Fibroblast of lung (primary cell): ENCODE data around the gene DOCK4. TPM values are rescaled to one million over a fixed set of nuclear protein-coding genes. Genes with fewer than 3 reads are reported as not detected.
A peak's percentile ranks its signal among the peaks of the same experiment; 100 is the strongest.

Source experiments
- DNase-seq, 2 donors: peaks; one replicate each; pipeline versions ENCODE4 v3.0.0 to v3.0.0-alpha.2; 2010; ENCODE audit warnings: low read depth in 2 of 2
- H2AFZ ChIP-seq: 2 replicates; pipeline ENCODE4 v1.5.1; 2012; ENCODE audit warnings: low read length, control low read depth, inconsistent platforms
- H3K27ac ChIP-seq: 2 replicates; pipeline ENCODE4 v1.5.1; 2011; ENCODE audit warnings: low read length, control low read depth; ENCODE audit not compliant: insufficient read depth
- H3K27me3 ChIP-seq: 2 replicates; pipeline ENCODE4 v1.5.1; 2011; ENCODE audit warnings: mild to moderate bottlenecking, low read length; ENCODE audit not compliant: control insufficient read depth, insufficient read depth
- H3K36me3 ChIP-seq: 2 replicates; pipeline ENCODE4 v1.5.1; 2011; ENCODE audit warnings: low read length; ENCODE audit not compliant: control insufficient read depth, insufficient read depth
- H3K4me1 ChIP-seq: 2 replicates; pipeline ENCODE4 v1.5.1; 2011; ENCODE audit warnings: low read length; ENCODE audit not compliant: control insufficient read depth, insufficient read depth; ENCODE audit errors: extremely low read depth
- H3K4me2 ChIP-seq: 2 replicates; pipeline ENCODE4 v1.5.1; 2011; ENCODE audit warnings: low read length, control low read depth; ENCODE audit not compliant: insufficient read depth; ENCODE audit errors: extremely low read depth
- H3K4me3 ChIP-seq, 4 experiments: fragments of 200-600 bp in 1 of 4; sonication (generic) in 1 of 4; replicated peaks in 1 of 4; 2 replicates each; pipeline ENCODE4 v1.5.1; 2011 to 2016; ENCODE audit warnings: low read length in 4 of 4, low read depth in 3 of 4, mild to moderate bottlenecking in 3 of 4, control low read depth in 2 of 4, inconsistent platforms in 1 of 4, mixed read lengths in 1 of 4; ENCODE audit not compliant: insufficient read depth in 1 of 4; ENCODE audit errors: control extremely low read depth in 1 of 4
- H3K79me2 ChIP-seq: 2 replicates; pipeline ENCODE4 v1.5.1; 2012; ENCODE audit warnings: mild to moderate bottlenecking, low read length, inconsistent platforms; ENCODE audit not compliant: control insufficient read depth, insufficient read depth
- H3K9ac ChIP-seq: 2 replicates; pipeline ENCODE4 v1.5.1; 2011; ENCODE audit warnings: mild to moderate bottlenecking, low read length, control low read depth; ENCODE audit not compliant: insufficient read depth
- H3K9me3 ChIP-seq: 2 replicates; pipeline ENCODE4 v1.5.1; 2012; ENCODE audit warnings: low read depth, low read length; ENCODE audit not compliant: control insufficient read depth, insufficient read depth
- H4K20me1 ChIP-seq: 2 replicates; pipeline ENCODE4 v1.5.1; 2011; ENCODE audit warnings: low read length; ENCODE audit not compliant: control insufficient read depth, insufficient read depth; ENCODE audit errors: extremely low read depth
- CTCF ChIP-seq, 2 donors: IDR thresholded peaks in 1 of 2; conservative IDR thresholded peaks in 1 of 2; 1 replicate in 1 of 2; 2 replicates in 1 of 2; pipeline ENCODE4 v1.5.1; 2011 to 2012; ENCODE audit warnings: low read length in 2 of 2, control low read depth in 1 of 2, inconsistent platforms in 1 of 2, low read depth in 1 of 2, mild to moderate bottlenecking in 1 of 2
- EZH2 ChIP-seq: IDR thresholded peaks from 2 replicates; pipeline ENCODE4 v1.5.1; 2012; ENCODE audit warnings: low read length, control low read depth, mild to moderate bottlenecking; ENCODE audit errors: missing control alignments
- polyA plus RNA-seq, 2 donors: library from polyadenylated mRNA; depleted of rRNA in 1 of 2; stranded (reverse) in 1 of 2; unstranded in 1 of 2; fragments of >200 nt; gene quantifications; 2 replicates each; pipeline ENCODE4 v1.2.1, GENCODE V29; 2011 to 2012; ENCODE audit warnings: missing spikeins in 1 of 2
- total RNA-seq: library from RNA; depleted of rRNA; stranded (reverse); fragments of >200 nt; gene quantifications from 2 replicates; pipeline ENCODE4 v1.2.1, GENCODE V29; 2014

The DOCK4 gene
- total and polyA plus RNA-seq, 2 donors (not counting 1 experiment from before 2014, with no cell fraction given): 20.8 to 39.3 TPM

GRCh38 chr7:112059675-112060074 is 146.5 kb downstream of the DOCK4 start:
- H4K20me1 ChIP-seq: no peaks in the 10 kb centered on the region
- TF ChIP-seq EZH2: no peak
- no peak for TF ChIP-seq CTCF (conservative IDR thresholded peaks at IDR 0.05 in 1 of 2, IDR thresholded peaks at IDR 0.05 in 1 of 2; ENCODE audit: low read depth in 1 of 2, low read length in 2 of 2)
- no peak overlapping the region for H2AFZ ChIP-seq
- no peaks in the 10 kb centered on the region for H3K4me1 ChIP-seq
- H3K27me3 ChIP-seq: no peaks in the 10 kb centered on the region
- no peaks in the 10 kb centered on the region for H3K9me3 ChIP-seq
- no peak overlapping the region for H3K4me3 ChIP-seq
- no peak overlapping the region for H3K4me2 ChIP-seq
- no peaks in the 10 kb centered on the region for H3K36me3 ChIP-seq
- H3K27ac ChIP-seq: no peak overlapping the region
- H3K79me2 ChIP-seq: no peaks in the 10 kb centered on the region
- no peak overlapping the region for H3K9ac ChIP-seq
- no peak for DNase-seq

DNA sequence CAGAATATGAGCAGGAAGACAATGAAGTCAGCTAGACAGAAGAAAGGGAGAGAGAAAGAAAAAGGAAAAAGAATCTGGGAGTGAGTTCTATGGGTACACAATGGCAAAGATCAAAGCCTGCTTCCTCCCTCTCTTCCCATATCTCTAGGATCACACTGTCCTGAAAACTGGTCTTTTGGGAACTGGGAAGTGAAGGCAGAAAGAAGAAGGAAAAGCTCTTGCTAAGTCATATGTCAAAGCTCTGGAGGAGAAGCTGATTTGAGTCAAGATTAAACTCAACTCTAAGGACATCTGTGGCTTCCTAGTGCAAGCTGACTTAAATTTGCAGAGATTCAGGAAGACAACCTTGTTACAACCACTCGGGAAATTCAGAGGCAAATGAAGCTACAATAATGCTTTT is 147.5 kb downstream of the DOCK4 start:
- DNase-seq: no peak
- no peak overlapping the region for H3K27ac ChIP-seq
- TF ChIP-seq EZH2 (no peak), CTCF (conservative IDR thresholded peaks at IDR 0.05 in 1 of 2, IDR thresholded peaks at IDR 0.05 in 1 of 2; ENCODE audit: low read depth in 1 of 2, low read length in 2 of 2) (no peak)
- H3K79me2 ChIP-seq: no peaks in the 10 kb centered on the region
- no peak overlapping the region for H3K9ac ChIP-seq
- no peaks in the 10 kb centered on the region for H3K36me3 ChIP-seq
- no peak overlapping the region for H3K4me3 ChIP-seq
- H2AFZ ChIP-seq: no peak overlapping the region
- no peaks in the 10 kb centered on the region for H3K4me1 ChIP-seq
- no peaks in the 10 kb centered on the region for H3K27me3 ChIP-seq
- no peak overlapping the region for H3K4me2 ChIP-seq
- H4K20me1 ChIP-seq: no peaks in the 10 kb centered on the region
- H3K9me3 ChIP-seq: no peaks in the 10 kb centered on the region

- TF ChIP-seq EZH2 (no peak), CTCF (conservative IDR thresholded peaks at IDR 0.05 in 1 of 2, IDR thresholded peaks at IDR 0.05 in 1 of 2; ENCODE audit: low read depth in 1 of 2, low read length in 2 of 2) (no peak)
- H3K27me3 ChIP-seq: no peaks in the 10 kb centered on the region
- H3K4me3 ChIP-seq: no peak overlapping the region
- no peak overlapping the region for H3K9ac ChIP-seq
- no peaks in the 10 kb centered on the region for H3K36me3 ChIP-seq
- no peak overlapping the region for H2AFZ ChIP-seq
- H3K27ac ChIP-seq: no peak overlapping the region
- no peaks in the 10 kb centered on the region for H3K4me1 ChIP-seq
- H3K9me3 ChIP-seq: no peaks in the 10 kb centered on the region
- peak in 1 of 2 donors; percentile 44 for DNase-seq
- H3K4me2 ChIP-seq: no peak overlapping the region
- no peaks in the 10 kb centered on the region for H4K20me1 ChIP-seq
- H3K79me2 ChIP-seq: no peaks in the 10 kb centered on the region
Measured at GRCh38 chr7:112056409-112056808, 149.8 kb downstream of the DOCK4 start.
